GM19468 (cell line): ENCODE measurements around the gene CERK.
"Not testable (repeated sequence)": the region's sequence is repeated elsewhere in the genome, so short reads cannot be mapped to it uniquely, and the experiment has no call there.

Source experiments
- ATAC-seq: cut with Tn5 transposase; IDR thresholded peaks from one replicate; pipeline ENCODE4 v1.9.1; 2021; ENCODE audit warnings: mild to moderate bottlenecking, moderate library complexity, moderate number of reproducible peaks; ENCODE audit not compliant: unreplicated experiment; ENCODE audit errors: extremely low read depth

Gene CERK

GRCh38 chr22:46734830-46735453 lies 3.1 kb downstream of the CERK start:
- no peak for ATAC-seq

- ATAC-seq, result not testable (repeated sequence)
These were observed 3.8 kb downstream of the CERK start for GRCh38 chr22:46734213-46734722.

- no peak for ATAC-seq
These were observed 5.5 kb downstream of the CERK start for GRCh38 chr22:46732513-46732912.

- no peak for ATAC-seq
These were observed 6.0 kb downstream of the CERK start for GRCh38 chr22:46732041-46732379.

GRCh38 chr22:46731246-46732040 lies 6.6 kb downstream of the CERK start:
- ATAC-seq, result no peak

- no peak for ATAC-seq
These were observed 7.3 kb downstream of the CERK start for GRCh38 chr22:46730568-46731245.

GRCh38 chr22:46728470-46728869 lies 9.6 kb downstream of the CERK start:
- no peak for ATAC-seq

GRCh38 chr22:46727813-46728364 lies 10.2 kb downstream of the CERK start:
- no peak for ATAC-seq

GRCh38 chr22:46726986-46727317 lies 11.1 kb downstream of the CERK start:
- ATAC-seq, result no peak

- no peak for ATAC-seq
These were observed 11.7 kb downstream of the CERK start for GRCh38 chr22:46726066-46726985.

- no peak for ATAC-seq
These were observed 13.0 kb downstream of the CERK start for GRCh38 chr22:46725096-46725495.

GRCh38 chr22:46723882-46724281 lies 14.2 kb downstream of the CERK start:
- no peak for ATAC-seq

GRCh38 chr22:46721501-46722085 lies 16.5 kb downstream of the CERK start:
- ATAC-seq, result no peak

GRCh38 chr22:46719921-46720320 lies 18.1 kb downstream of the CERK start:
- no peak for ATAC-seq

- no peak for ATAC-seq
These were observed 23.5 kb downstream of the CERK start for GRCh38 chr22:46714550-46714949.

- no peak for ATAC-seq
These were observed 25.8 kb downstream of the CERK start for GRCh38 chr22:46712288-46712687.

- no peak for ATAC-seq
These were observed 27.2 kb downstream of the CERK start for GRCh38 chr22:46710806-46711205.

- ATAC-seq, result no peak
These were observed 29.2 kb downstream of the CERK start for GRCh38 chr22:46708766-46709330.

GRCh38 chr22:46707827-46708570 lies 30.1 kb downstream of the CERK start:
- no peak for ATAC-seq
